ENCODE measurements around the gene MIGA2. TPM values are rescaled to one million over a fixed set of nuclear protein-coding genes. Genes with fewer than 3 reads are reported as not detected.

Gene MIGA2
- polyA plus RNA-seq, 5 donors: 11.7 to 22.0 (median 18.9) TPM

Other genes with a start within 250 kb of the MIGA2 start
- gene TBC1D13, start 249.4 kb upstream of the MIGA2 start, polyA plus RNA-seq (ENCODE audit: insufficient read depth in 1 of 5, insufficient read length in 5 of 5, low replicate concordance in 1 of 5): 10 to 100 TPM; 20.5 to 30.0 (median 26.3) TPM
- gene ENDOG, start 218.1 kb upstream of the MIGA2 start, polyA plus RNA-seq (ENCODE audit: insufficient read depth in 1 of 5, insufficient read length in 5 of 5, low replicate concordance in 1 of 5): 10 to 100 TPM in 1 of 5 donors, 1 to 10 TPM in 4; 2.7 to 12.8 (median 4.9) TPM
- gene SPOUT1, start 206.8 kb upstream of the MIGA2 start, polyA plus RNA-seq (ENCODE audit: insufficient read depth in 1 of 5, insufficient read length in 5 of 5, low replicate concordance in 1 of 5): 10 to 100 TPM; 23.3 to 48.0 (median 33.9) TPM
- gene KYAT1, start 154.7 kb upstream of the MIGA2 start, polyA plus RNA-seq (ENCODE audit: insufficient read depth in 1 of 5, insufficient read length in 5 of 5, low replicate concordance in 1 of 5): 10 to 100 TPM in 1 of 5 donors, 1 to 10 TPM in 4; 6.6 to 10.1 (median 7.9) TPM
- 10 to 100 TPM; 23.2 to 30.0 (median 26.5) TPM for gene LRRC8A, start 154.5 kb upstream of the MIGA2 start, polyA plus RNA-seq (ENCODE audit: insufficient read depth in 1 of 5, insufficient read length in 5 of 5, low replicate concordance in 1 of 5)
- gene PHYHD1, start 115.6 kb upstream of the MIGA2 start, polyA plus RNA-seq (ENCODE audit: insufficient read depth in 1 of 5, insufficient read length in 5 of 5, low replicate concordance in 1 of 5): 10 to 100 TPM; 33.0 to 48.7 (median 41.8) TPM
- 10 to 100 TPM in 3 of 5 donors, 1 to 10 TPM in 2; 8.8 to 13.4 (median 10.9) TPM for gene DOLK, start 89.0 kb upstream of the MIGA2 start, polyA plus RNA-seq (ENCODE audit: insufficient read depth in 1 of 5, insufficient read length in 5 of 5, low replicate concordance in 1 of 5)
- gene NUP188, start 88.9 kb upstream of the MIGA2 start, polyA plus RNA-seq (ENCODE audit: insufficient read depth in 1 of 5, insufficient read length in 5 of 5, low replicate concordance in 1 of 5): 10 to 100 TPM; 48.7 to 66.7 (median 51.0) TPM
- 10 to 100 TPM; 54.2 to 83.2 (median 67.8) TPM for gene SH3GLB2, start 8.3 kb upstream of the MIGA2 start, polyA plus RNA-seq (ENCODE audit: insufficient read depth in 1 of 5, insufficient read length in 5 of 5, low replicate concordance in 1 of 5)
- 10 to 100 TPM; 13.2 to 18.4 (median 14.7) TPM for gene DOLPP1, start 44.5 kb downstream of the MIGA2 start, polyA plus RNA-seq (ENCODE audit: insufficient read depth in 1 of 5, insufficient read length in 5 of 5, low replicate concordance in 1 of 5)
- gene CRAT, start 74.2 kb downstream of the MIGA2 start, polyA plus RNA-seq (ENCODE audit: insufficient read depth in 1 of 5, insufficient read length in 5 of 5, low replicate concordance in 1 of 5): 10 to 100 TPM; 19.3 to 31.8 (median 22.0) TPM
- gene PTPA, start 74.8 kb downstream of the MIGA2 start, polyA plus RNA-seq (ENCODE audit: insufficient read depth in 1 of 5, insufficient read length in 5 of 5, low replicate concordance in 1 of 5): 100 to 1,000 TPM; 118 to 167 (median 126) TPM
- 10 to 100 TPM in 1 of 5 donors, 1 to 10 TPM in 4; 5.2 to 13.5 (median 8.0) TPM for gene IER5L, start 141.6 kb downstream of the MIGA2 start, polyA plus RNA-seq (ENCODE audit: insufficient read depth in 1 of 5, insufficient read length in 5 of 5, low replicate concordance in 1 of 5)

Data from right lung (tissue), 5 donors.